OCI-LY1 (cell line): ENCODE results near the gene ZNF653.
A peak's percentile ranks its signal among the peaks of the same experiment; 100 is the strongest.

ENCODE experiments used
- CTCF ChIP-seq: fragments of 200-600 bp; sonication (generic), shearing (Covaris generic); IDR thresholded peaks from 2 replicates; pipeline ENCODE4 v1.5.1; 2017; ENCODE audit warnings: mild to moderate bottlenecking, antibody characterized with exemption, low read length, moderate library complexity, mixed read lengths
- EZH2 ChIP-seq: fragments of 200-600 bp; sonication (generic), shearing (Covaris generic); IDR thresholded peaks from 2 replicates; pipeline ENCODE4 v1.8.0; 2017; ENCODE audit warnings: borderline replicate concordance, mixed run types, mild to moderate bottlenecking, antibody characterized with exemption, low read length, moderate library complexity, mixed read lengths

- TF ChIP-seq CTCF (peak; percentile 55), EZH2 (no peak)
These were observed 52.9 kb downstream of the ZNF653 start for GRCh38 chr19:11452620-11453310.
